GM18907 (cell line): ENCODE data around the gene PRR5.
"Not testable (repeated sequence)": the region's sequence is repeated elsewhere in the genome, so short reads cannot be mapped to it uniquely, and the experiment has no call there.

Experiments used
- ATAC-seq: cut with Tn5 transposase; IDR thresholded peaks from one replicate; pipeline ENCODE4 v1.9.1; 2021; ENCODE audit warnings: mild to moderate bottlenecking, moderate library complexity; ENCODE audit not compliant: unreplicated experiment

The PRR5 gene

DNA sequence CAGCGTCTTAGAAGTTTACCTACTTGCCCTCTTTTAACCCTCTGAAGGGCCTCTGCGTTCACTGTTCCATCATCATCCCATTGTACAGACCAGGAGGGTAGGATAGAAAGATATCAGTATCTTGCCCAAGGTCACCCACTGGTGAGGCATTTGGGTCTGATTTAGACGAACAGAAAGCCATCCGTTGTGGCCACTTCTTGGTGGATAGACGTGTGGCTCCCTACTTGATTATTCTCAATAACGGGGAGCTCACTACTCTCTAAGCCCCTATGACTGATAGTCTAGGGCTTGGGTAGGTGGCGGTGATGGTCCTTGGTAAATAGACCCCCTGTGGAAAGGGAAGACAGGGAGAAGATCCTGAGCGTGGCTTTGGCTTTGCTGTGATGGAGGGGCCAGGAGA is 28.6 kb upstream of the PRR5 start:
- no peak for ATAC-seq

DNA sequence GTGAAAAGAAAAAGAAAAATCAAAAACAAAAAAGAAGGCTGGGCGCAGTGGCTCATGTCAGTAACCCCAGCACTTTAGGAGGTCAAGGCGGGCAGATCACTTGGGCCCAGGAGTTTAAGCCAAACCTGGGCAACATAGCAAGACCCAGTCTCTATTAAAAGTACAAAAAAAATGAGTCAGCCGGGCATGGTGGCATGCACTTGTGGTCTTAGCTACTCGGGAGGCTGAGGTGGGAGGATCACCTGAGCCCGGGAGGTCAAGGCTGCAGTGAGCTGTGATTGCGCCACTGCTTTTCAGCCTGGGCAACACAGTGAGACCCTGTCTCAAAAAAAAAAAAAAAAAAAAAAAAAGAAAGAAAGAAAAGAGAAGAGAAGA is 26.0 kb upstream of the PRR5 start:
- not testable (repeated sequence) for ATAC-seq

DNA sequence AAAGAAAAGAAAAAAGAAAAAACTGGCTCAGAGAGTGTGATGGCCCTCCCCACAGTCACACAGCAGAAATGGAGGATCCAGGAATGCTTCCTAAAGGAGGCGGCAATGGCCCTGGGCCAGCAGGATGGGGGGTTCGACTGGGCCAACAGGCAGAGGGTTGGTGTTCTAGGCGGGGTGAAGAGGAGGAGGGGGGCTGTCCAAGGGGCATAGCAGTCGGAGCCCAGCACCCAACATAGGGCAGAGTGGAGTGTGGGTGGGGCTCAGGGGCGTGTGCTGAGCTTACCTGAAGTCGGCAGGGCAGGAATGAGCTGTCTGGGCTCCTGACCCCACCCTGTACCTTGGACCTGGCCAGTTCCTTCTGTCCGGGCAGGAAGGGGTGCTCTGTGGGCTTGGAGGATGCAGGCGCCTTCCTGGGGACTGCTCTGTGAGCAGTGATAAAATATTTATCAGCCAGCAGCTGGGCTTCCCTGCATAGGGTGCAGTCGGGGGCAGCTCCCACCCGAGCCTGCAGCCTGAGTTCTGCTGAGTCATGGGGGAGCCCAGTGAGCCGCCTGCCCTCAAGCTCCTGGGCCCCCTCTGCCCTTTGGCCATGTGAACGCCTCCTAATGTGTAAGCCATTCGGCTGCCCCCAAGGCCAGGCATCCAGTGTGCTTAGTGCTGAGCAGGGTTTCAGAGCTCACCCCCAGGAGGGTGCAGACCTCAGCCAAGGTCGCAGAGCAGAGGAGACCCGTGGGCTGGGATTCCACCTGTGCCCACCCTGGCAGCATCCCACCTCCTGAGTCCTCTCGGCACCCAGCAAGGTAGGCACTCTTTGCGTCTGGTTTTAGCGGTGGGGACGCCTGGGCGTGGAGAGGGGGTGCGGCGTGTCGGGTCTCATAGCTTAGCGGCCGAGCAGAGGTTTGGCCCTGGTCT is 25.3 kb upstream of the PRR5 start:
- no peak for ATAC-seq

DNA sequence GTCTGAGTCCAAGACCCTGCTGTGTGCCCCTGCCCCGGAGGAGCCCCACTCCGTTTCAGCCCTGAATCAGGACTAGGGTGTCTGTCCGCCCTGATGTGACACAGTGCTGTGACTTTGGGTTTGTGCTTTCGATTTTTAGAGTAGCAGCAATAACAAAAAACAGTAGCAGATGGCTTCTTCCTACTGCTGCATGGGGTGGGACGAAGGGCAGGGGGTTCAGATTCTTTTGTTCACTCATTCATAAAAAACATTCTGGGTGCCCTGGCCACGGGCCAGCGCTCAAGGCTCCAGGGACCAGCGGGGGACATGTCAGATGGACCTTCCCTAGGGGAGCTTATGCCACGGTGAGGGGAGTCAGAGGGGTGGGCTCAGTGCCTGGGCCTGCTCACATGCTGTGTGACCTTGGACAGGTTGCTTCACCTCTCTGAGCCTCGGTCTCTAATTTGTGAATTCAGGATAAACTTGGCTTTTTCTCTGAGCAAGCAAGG is 24.6 kb upstream of the PRR5 start:
- ATAC-seq: no peak

DNA sequence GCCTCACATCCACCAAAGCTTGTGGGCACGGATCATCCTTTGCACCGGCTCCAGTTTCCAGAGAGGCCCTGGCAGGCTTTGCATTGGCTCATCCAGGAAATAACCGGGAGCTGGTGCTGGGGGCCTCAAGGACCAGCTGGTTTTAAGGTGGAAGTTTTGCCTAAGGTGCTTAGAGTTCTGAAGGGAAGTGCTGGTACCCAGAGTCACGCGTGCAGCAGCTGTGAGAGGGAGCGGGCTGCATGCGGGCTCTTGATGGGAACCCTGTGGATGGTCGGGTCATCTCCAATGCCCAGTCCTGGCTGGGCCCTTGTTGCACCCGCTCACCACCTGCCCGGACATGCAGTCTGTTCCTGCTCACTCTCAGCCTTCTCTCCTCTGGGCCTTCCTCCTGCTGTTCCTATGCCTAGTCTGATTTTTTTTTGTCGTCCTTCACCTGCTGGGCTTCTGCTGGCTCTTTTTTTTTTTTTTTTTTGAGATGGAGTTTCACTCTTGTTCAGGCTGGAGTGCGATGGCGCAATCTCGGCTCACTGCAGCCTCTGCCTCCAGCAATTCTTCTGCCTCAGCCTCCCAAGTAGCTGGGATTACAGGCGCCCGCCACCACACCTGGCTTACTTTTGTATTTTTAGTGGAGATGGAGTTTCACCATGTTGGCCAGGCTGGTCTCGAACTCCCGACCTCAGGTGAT is 24.0 kb upstream of the PRR5 start:
- no peak for ATAC-seq

DNA sequence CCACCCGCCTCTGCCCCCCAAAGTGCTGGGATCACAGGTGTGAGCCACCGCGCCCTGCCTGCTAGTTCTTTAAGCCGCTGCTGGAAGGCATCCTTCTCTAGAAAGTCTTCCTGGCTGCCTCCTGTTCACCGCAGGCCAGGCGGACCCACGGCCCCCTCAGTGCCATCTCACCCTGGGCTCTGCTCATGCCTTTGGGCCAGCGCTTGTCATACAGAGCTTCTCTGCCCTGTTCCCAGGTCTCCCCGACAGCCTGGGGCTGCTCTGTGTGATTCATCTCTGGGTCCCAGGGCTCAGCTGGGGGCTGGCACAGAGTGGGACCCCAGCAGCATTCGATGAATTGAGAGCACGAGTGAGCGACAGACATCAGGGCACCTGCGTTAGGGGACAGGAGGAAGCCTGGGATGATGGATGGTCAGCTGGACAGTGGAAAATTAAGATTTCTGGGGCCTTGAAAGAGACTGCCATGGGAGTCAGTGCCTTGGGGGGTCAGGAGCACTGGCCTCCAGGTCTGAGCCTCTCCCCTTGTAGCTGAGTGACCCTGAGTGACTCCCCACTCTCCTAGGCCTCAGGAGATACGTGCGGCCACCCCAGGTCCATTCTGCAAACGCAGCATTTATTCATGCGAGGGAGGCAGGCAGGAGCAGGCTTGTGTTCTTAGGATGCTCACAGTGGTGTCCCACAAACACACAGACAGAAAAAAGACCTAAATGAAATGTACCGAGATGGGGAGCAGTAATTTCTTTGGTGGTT is 23.3 kb upstream of the PRR5 start:
- ATAC-seq: no peak

DNA sequence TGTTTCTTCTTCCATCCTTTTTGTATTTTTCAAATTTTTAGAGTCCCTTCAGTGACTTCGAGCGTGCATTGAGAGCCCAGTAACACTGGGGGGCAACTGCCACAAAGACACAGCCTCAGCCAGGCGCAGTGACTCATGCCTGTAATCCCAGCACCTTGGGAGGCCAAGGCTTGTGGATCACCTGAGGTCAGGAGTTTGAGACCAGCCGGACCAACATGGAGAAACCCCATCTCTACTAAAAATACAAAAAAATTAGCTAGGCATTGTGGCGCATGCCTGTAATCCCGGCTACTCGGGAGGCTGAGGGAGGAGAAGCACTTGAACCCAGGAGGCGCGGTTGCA is 22.7 kb upstream of the PRR5 start:
- ATAC-seq: not testable (repeated sequence)

DNA sequence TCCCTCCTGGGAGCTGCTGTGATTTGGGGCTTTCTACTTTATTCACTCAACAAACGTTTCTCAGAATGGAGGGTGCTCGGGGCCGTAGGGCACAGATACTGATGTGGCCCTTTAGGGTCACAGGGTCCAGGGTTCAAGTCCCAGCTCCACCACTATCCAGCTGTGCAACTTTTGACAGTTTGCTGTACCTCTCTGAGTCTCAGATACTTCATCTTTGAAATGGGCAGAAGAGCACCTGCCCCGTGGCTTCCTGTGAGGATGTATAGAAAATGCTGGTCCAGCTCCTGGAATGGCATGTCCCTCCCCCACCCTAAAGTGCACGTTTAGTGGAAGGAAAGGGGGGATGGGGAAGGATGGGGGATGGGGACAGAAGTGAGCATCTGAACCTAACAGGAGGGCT is 21.9 kb upstream of the PRR5 start:
- no peak for ATAC-seq

DNA sequence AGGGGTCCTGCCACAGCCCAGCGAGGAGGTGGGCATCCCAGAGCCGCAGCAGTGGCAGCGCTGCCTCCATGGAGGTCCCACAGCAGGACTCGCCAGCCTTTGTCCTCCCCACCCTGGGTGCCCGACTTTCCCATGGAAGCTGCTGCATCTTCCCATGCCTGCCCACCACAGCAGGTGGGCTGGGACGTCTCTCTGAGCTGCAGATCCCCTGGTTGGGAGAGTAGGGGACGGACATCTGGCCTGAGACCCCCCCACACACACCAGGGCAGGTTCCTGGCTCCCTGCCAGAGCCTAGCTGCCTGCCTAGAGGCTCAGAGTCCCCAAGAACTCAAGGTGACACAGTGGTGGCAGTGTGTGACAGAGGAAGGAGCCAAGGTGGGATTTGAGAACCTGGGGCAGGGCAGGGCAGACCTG is 21.5 kb upstream of the PRR5 start:
- ATAC-seq: no peak

DNA sequence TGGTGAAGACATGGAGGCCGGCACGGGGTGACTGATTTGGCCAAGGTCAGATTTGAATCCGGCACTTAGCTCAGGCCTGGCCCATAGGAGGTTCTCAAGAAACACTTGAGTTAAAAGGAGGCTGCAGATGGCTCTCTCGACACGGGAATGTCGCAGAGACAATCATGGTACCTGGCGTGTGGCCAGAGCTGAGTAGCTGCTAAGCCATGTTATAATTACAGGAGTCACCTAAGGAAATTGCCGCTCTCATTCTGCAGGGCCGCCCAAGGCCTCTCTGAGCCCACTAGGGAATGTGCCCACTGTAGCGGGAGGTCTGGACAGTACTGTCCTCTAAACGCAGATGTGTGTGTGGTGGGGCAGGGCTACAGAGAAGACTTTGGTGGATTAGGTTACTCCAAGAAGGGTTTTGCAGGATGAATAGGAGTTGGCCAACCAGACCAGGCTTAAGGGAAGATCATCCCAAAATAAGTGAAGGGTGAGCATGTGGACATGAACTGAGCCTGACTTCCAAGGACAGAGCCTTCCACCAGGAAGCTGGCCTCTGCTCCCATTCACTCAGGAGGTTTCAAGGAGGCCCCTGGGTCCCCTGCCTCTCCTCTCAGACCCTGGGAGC is 19.3 kb upstream of the PRR5 start:
- ATAC-seq: no peak

DNA sequence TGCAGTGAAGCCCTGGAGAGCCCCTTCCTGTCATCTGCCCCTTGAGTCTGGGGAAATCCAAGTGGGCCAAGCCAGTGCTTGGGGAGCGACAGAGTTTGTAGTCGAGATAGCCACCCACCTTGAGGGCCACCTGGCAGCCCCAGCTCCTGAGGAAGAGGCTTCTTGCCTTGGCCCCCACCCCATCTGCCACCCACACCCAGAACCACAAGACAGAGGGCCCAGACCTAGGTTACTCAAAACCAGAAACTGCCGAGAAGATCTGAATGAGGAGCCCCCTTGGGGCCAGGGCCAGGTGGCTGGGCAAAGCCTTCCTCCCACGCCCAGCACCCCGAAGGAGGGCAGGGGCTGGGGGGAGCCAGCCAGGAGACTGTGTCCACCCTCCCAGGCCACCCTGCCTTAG is 18.8 kb upstream of the PRR5 start:
- peak; percentile 37 for ATAC-seq

DNA sequence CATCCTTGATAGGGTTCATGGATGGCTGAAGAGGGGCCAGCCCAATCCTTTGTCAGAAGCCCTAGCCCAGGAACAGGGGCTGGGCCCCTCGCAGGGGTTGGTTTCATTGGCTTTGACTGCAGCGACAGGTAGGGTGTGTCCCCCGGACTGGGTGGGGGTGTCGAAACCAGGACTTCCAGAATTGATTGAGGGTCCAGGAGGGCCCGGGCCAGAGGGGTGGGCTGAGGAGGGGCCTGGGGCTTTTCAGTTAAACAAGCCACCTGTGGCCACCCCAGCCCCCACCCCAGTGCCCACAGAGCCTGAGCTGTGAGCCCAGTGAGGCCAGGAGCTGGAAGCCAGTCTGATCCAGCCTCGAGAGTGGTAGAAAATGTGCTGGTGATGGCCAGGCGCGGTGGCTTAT is 18.1 kb upstream of the PRR5 start:
- no peak for ATAC-seq

DNA sequence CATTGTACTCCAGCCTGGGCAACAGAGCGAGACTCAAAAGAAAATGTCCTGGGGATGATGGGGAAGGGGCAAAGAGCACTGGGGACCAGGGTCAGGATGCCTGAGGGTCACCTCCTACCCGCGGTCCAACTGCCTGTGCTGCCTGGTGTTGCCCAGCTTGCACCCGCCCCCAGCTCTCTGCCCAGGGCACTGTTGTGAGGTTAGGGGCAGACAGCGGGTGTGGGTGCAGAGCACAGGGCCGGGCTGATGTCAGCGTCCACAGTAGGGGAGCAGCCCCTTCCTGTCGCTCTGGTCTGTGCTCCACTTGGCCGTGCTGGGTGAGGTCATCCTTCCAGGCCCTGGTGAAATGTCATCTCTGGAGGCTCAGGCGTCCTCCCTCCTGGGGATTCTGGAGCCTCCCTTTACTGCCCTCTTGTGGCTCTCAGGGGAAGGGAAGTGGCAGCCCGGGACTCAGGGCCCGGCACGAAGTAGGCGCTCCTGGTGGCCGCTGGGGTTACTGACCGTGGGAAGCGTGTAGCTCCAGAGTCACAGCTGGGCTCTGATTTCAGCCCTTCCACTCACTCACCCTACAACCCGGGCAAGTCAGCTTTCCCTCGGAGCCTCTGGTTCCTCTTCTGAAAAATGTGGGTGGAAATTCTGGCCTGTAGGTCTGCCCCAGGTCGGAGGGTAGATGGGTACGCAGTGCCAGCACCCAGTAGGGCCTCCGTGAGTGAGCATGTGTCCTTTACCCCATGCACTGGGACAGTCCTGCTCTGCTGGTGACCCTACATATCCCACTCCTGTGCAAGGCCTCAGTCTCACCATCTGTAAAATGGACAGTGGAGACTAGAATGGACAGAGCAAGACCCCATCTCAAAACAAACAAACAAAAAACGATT is 17.3 kb upstream of the PRR5 start:
- peak; percentile 62 for ATAC-seq

DNA sequence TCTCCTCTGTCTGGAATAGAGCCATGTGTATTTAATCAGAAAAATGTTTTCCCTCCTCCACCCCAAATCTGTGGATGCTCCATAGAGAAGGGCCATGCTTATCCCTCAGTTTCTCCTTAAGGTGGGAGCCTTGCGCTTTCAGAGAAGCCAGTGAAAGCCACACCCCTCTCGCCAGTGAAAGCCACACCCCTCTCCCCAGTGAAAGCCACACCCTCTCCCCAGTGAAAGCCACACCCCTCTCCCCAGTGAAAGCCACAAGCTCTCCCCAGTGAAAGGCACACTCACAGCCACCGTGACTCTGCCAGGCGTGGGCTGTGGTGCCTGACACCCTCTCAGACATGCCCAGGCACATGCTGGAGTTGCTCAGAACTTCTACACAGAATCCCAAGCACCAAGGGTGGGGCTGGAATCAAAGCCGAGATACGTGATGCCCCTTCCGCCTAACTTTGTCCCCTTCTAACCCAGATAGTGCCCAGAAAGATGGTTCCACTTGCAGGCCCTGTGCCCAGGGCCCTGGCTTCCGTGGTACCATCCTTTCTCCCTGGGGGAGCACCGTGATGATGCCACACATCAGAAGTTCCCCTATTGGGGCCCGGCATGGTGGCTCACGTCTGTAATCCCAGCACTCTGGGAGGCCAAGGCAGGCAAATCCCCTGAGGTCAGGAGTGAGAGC is 16.5 kb upstream of the PRR5 start:
- peak; percentile 30 for ATAC-seq

DNA sequence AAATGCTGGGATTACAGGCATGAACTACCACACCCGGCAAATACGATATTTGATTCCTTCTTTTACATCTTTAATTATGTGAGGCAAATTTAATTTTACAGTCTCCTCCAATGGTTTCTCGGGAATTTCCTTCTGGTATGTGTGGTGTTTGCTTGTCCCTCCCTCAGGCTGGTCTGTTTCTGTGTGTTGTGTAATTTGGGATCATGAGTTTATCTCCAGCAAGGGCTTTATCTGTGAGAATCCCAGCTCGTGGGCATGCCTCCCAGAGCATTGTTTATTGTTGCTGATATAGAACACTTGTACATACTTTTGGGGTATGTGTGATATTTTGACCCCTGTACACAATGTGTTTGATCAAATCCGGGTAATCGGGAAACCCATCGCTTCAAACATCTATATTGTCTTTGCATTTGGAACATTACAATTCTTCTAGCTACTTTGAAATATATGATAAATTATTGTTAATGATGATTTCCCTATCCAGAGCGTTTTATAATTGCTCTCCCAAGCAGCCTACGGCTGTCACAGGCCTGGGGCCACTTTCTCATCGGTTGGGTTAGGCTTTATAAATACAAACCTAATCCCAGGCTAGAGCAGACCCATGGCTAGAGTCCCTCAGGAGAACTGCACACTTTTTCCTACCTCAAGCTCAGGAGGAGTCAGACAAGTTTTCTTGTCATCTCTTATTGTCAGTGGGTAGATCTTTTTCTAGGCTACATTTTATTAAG is 15.0 kb upstream of the PRR5 start:
- ATAC-seq: no peak

DNA sequence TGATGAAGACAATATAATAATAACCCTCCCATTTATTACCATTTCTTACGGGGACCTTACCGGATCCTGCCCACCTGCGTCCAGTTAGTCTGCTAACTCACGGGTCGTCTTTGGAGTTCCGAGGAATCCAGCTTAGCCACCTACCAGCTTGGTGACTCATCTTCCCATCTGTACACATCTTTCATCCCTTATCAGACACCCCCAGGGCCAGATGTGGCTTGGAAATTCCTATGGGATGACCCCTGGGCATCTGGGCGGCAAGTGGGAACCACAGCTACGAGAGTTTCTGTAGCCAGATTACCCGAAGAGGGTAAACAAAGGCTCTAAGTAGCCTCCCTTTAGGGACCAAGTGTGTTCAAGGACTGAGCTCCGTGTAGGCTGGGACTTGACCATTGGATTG is 12.8 kb upstream of the PRR5 start:
- no peak for ATAC-seq

DNA sequence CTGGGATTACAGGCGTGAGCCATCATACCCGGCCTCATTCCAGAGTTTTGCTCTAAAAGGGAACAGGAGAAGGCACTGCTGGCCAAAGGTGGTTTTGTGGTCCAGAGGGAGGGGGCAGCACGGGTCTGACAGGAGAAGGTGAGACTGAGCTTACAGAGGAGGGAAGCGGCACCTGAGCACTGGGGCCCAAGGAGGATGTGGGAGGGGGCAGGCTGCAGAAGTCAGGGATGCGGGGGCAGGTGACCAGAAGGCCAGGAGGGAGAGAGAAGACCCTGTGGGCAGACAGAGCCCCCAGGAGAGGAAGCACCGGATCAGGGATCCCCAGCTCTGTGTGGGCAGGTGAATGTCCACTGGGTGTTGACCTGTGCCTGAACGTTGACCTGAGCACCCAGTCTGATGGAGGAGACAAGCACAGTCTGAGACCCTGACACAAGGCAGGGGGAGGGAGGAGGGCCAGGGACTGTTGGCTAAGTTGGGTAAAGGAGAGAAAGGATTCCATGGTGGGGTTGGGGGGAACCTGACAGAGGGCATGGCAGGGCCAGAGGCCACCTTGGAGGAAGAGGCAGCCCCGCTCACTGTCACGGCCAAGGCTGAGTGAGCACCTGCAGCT is 12.0 kb upstream of the PRR5 start:
- ATAC-seq: no peak

DNA sequence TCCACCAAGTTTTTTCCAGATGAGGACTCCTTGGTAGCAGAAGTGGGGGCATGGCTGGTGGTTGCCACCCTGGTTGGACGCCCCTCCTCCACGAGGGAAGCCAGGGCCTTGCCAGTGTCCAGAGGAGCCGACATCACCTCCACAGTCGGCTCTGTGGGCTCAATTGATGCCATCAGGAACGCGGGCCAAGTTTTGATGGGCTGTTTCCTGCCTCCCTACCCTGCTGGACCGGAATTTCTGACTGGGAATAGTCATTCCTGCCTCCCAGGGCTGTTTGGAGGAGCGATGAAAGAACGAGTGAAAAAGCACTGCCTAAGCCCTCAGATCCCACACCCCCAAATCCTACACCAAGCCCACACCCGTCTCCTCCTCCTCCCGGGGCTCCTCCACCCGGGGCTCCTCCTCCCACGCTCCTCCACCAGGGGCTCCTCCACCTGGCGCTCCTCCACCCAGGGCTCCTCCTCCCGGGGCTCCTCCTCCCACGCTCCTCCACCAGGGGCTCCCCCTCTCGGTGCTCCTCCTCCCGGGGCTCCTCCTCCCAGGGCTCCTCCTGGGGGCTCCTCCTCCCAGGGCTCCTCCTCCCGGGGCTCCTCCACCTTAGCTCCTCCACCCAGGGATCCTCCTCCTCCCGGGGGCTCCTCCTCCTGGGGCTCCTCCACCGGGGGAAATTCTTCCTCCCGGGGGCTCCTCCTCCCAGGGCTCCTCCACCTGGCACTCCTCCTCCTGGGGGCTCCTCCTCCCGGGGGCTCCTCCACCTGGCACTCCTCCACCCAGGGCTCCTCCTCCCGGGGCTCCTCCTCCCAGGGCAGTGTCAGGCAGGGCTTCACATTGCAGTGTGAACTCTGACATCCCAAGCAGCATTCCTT is 10.0 kb upstream of the PRR5 start:
- ATAC-seq: no peak
